Measurements from ENCODE around the gene MRPL28. TPM values are rescaled to one million over a fixed set of nuclear protein-coding genes. Genes with fewer than 3 reads are reported as not detected.

MRPL28 gene
- total RNA-seq, 4 donors from 2014 or later = 37.3 to 59.9 (median 47.5) TPM

GRCh38 chr16:354971-355461 lies 15.3 kb downstream of the MRPL28 start:
- TF ChIP-seq CTCF (IDR thresholded peaks at IDR 0.05; ENCODE audit: low read depth) = no peak

- TF ChIP-seq CTCF (IDR thresholded peaks at IDR 0.05; ENCODE audit: low read depth) = no peak
These were observed 16.0 kb downstream of the MRPL28 start for GRCh38 chr16:354291-354881.

- no peak for TF ChIP-seq CTCF (IDR thresholded peaks at IDR 0.05; ENCODE audit: low read depth)
These were observed 16.7 kb downstream of the MRPL28 start for GRCh38 chr16:353404-354290.

- TF ChIP-seq CTCF (IDR thresholded peaks at IDR 0.05; ENCODE audit: low read depth) = no peak
These were observed 17.6 kb downstream of the MRPL28 start, which contains the start of gene AXIN1 for GRCh38 chr16:352547-353403. AXIN1 (minus strand) TSS chr16:352723; CDS start chr16:347025, 5,698 bp downstream.

- no peak for TF ChIP-seq CTCF (IDR thresholded peaks at IDR 0.05; ENCODE audit: low read depth)
These were observed 18.4 kb downstream of the MRPL28 start for GRCh38 chr16:351804-352520.

- no peak for TF ChIP-seq CTCF (IDR thresholded peaks at IDR 0.05; ENCODE audit: low read depth)
These were observed 20.1 kb downstream of the MRPL28 start for GRCh38 chr16:350203-350602.

Data from subcutaneous adipose tissue (tissue), 4 donors.